ENCODE measurements around the gene PFN3.

DNA sequence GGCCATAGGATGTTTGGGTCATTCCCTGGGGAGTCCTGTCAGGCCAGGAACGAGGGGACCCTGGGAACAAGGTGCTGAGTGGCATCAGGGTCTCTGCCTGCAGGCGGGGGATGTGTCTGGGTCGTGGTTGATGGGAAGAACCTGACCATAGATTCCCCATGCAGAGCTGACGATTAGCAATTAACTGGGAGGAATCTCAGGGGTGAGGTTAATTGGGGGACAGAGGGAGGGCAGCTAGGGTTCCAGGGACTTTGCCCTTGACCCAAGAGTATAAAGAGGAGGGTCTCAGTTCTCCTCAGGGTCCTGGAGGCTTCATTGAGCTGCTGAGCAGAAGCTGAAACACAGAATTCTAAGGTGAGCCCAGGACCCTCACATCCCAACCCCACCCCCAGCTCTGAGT is 16.3 kb downstream of the PFN3 start, which contains the start of gene SLC34A1:
- TF ChIP-seq, protein P1, sequence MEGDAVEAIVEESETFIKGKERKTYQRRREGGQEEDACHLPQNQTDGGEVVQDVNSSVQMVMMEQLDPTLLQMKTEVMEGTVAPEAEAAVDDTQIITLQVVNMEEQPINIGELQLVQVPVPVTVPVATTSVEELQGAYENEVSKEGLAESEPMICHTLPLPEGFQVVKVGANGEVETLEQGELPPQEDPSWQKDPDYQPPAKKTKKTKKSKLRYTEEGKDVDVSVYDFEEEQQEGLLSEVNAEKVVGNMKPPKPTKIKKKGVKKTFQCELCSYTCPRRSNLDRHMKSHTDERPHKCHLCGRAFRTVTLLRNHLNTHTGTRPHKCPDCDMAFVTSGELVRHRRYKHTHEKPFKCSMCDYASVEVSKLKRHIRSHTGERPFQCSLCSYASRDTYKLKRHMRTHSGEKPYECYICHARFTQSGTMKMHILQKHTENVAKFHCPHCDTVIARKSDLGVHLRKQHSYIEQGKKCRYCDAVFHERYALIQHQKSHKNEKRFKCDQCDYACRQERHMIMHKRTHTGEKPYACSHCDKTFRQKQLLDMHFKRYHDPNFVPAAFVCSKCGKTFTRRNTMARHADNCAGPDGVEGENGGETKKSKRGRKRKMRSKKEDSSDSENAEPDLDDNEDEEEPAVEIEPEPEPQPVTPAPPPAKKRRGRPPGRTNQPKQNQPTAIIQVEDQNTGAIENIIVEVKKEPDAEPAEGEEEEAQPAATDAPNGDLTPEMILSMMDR (IDR thresholded peaks at IDR 0.05 in 8 of 11, conservative IDR thresholded peaks at IDR 0.05 in 3 of 11): no peak
- no peak for TF ChIP-seq POLR2A (IDR thresholded peaks at IDR 0.05)

Measured in spleen (tissue), 7 donors.